Measurements from ENCODE around the gene MRPL4. TPM values are rescaled to one million over a fixed set of nuclear protein-coding genes. Genes with fewer than 3 reads are reported as not detected.
A peak's percentile ranks its signal among the peaks of the same experiment; 100 is the strongest.

MRPL4 gene
- total and polyA plus RNA-seq, 2 of the 13 experiments (the other 11 are each of a cell fraction or from before 2014, with no cell fraction given): 40.6 to 42.5 TPM

- TF ChIP-seq ZNF362 (CRISPR knock-in tag; IDR thresholded peaks at IDR 0.05; ENCODE audit: borderline replicate concordance) (no peak), ZNF749 (CRISPR knock-in tag; IDR thresholded peaks at IDR 0.05; ENCODE audit: borderline replicate concordance) (no peak), DPF2 (CRISPR knock-in tag; IDR thresholded peaks at IDR 0.05; ENCODE audit: borderline replicate concordance, low read depth) (no peak), ZNF747 (CRISPR knock-in tag; IDR thresholded peaks at IDR 0.05; ENCODE audit: borderline replicate concordance) (no peak), RNF219 (CRISPR knock-in tag; IDR thresholded peaks at IDR 0.05) (no peak), MIER3 (CRISPR knock-in tag; IDR thresholded peaks at IDR 0.05; ENCODE audit: borderline replicate concordance) (no peak)
Measured at GRCh38 chr19:10206226-10206885, 45.7 kb upstream of the MRPL4 start (continued).

- FAIRE-seq (no peak), ATAC-seq (0 out of 3 replicates have a peak, but pooled peaks have one; percentile 20), DNase-seq (ENCODE audit: low spot score) (no peak)
- no peak overlapping the region for H2AFZ ChIP-seq (ENCODE audit: low read length)
- POLR2A ChIA-PET: no interaction called here
- intact Hi-C loops (cut with micrococcal nuclease; ENCODE audit: unreplicated experiment): no loop called here
- H3K36me3 ChIP-seq (replicated peaks in 1 of 2; ENCODE audit: control insufficient read depth in 1 of 2, insufficient read depth in 2 of 2, low read length in 2 of 2): no peaks in the 10 kb centered on the region
- no CpG with 5 or more reads among the region's 1 CpG for WGBS (ENCODE audit: low lambda C conversion rate)
- TF ChIP-seq CTCF (CRISPR knock-in tag; IDR thresholded peaks at IDR 0.05): peak; percentile 31; the same call in 1 of the 2 replicates
- no peak for TF ChIP-seq RNF219 (CRISPR knock-in tag; IDR thresholded peaks at IDR 0.05)
- peak; percentile 53 for TF ChIP-seq YY1 (IDR thresholded peaks at IDR 0.05; ENCODE audit: insufficient read depth, insufficient replicate concordance, low read depth, low read length)
- no peaks in the 10 kb centered on the region for H4K20me1 ChIP-seq (ENCODE audit: insufficient read depth, low read length)
- no peak overlapping the region for H3K9ac ChIP-seq (ENCODE audit: insufficient read depth, low read depth, low read length)
- H3K4me1 ChIP-seq (ENCODE audit: insufficient read depth, low read length): peaks cover 32% of the 10 kb centered on the region
- no peak overlapping the region for H3K4me2 ChIP-seq (ENCODE audit: low read depth, low read length)
- no peak overlapping the region for H3K27ac ChIP-seq (ENCODE audit: extremely low read length, insufficient read depth, low read length)
- no peak overlapping the region for H3K4me3 ChIP-seq (replicated peaks in 1 of 3; ENCODE audit: insufficient read depth in 1 of 3, low read depth in 2 of 3, low read length in 3 of 3)
- CTCF ChIA-PET (ENCODE audit: low intra/inter-chr PET ratio, low total read pairs): no interaction called here
- H3K27me3 ChIP-seq (ENCODE audit: control insufficient read depth in 1 of 2, insufficient read depth in 2 of 2, low read length in 2 of 2): no peaks in the 10 kb centered on the region; a peak in 2 of 5 replicates
- in situ Hi-C loops (cut with HindIII; ENCODE audit: extremely low pct_ligation_motif_present, low pct_unique_long_range_greater_than_20kb): no loop called here
- no peaks in the 10 kb centered on the region for H3K9me3 ChIP-seq (ENCODE audit: low read length)
- no TSS peak for BruUV-seq (replicated peaks)
- no peaks in the 10 kb centered on the region for H3K79me2 ChIP-seq (ENCODE audit: insufficient read depth, low read length)
Measured at GRCh38 chr19:10207026-10207425, 45.0 kb upstream of the MRPL4 start.

Data from HepG2 (cell line).